ENCODE data around the gene NMNAT1. TPM values are rescaled to one million over a fixed set of nuclear protein-coding genes. Genes with fewer than 3 reads are reported as not detected.

Gene NMNAT1
- total and polyA plus RNA-seq, 2 donors from 2014 or later: 12.3 to 17.5 TPM

GRCh38 chr1:9903801-9904527 is 39.3 kb upstream of the NMNAT1 start:
- Histone ChIP-seq H3K9ac (ENCODE audit: low read length in 3 of 3) (no peak overlapping the region), H3K4me1 (ENCODE audit: control insufficient read depth in 2 of 3, insufficient read depth in 2 of 3, low read depth in 1 of 3, low read length in 3 of 3) (peaks cover 0 to 26% (median 15%) of the 10 kb centered on the region in 3 donors), H3K36me3 (ENCODE audit: control insufficient read depth in 2 of 3, insufficient read depth in 3 of 3, low read length in 3 of 3) (no peaks in the 10 kb centered on the region), H3K27ac (ENCODE audit: low read depth in 2 of 2, low read length in 2 of 2) (no peak overlapping the region), H3K27me3 (ENCODE audit: control insufficient read depth, insufficient read depth, low read length) (no peaks in the 10 kb centered on the region), H3K4me3 (ENCODE audit: low read length in 3 of 3) (no peak overlapping the region), H3K9me3 (ENCODE audit: control insufficient read depth in 2 of 3, insufficient read depth in 1 of 3, low read length in 3 of 3) (no peaks in the 10 kb centered on the region)
- DNase-seq: no peak
- intact Hi-C loops (cut with DNase I): no loop called here
- TF ChIP-seq CTCF (IDR thresholded peaks at IDR 0.05; ENCODE audit: borderline replicate concordance, extremely low read depth, insufficient read depth): no peak
- FAIRE-seq: no peak

GRCh38 chr1:9904596-9904995 is 38.7 kb upstream of the NMNAT1 start:
- DNase-seq (no peak), FAIRE-seq (no peak)
- Histone ChIP-seq H3K36me3 (ENCODE audit: control insufficient read depth in 2 of 3, insufficient read depth in 3 of 3, low read length in 3 of 3) (no peaks in the 10 kb centered on the region), H3K9ac (ENCODE audit: low read length in 3 of 3) (no peak overlapping the region), H3K27me3 (ENCODE audit: control insufficient read depth, insufficient read depth, low read length) (no peaks in the 10 kb centered on the region), H3K4me1 (ENCODE audit: control insufficient read depth in 2 of 3, insufficient read depth in 2 of 3, low read depth in 1 of 3, low read length in 3 of 3) (peaks cover 0 to 26% (median 18%) of the 10 kb centered on the region in 3 donors), H3K9me3 (ENCODE audit: control insufficient read depth in 2 of 3, insufficient read depth in 1 of 3, low read length in 3 of 3) (no peaks in the 10 kb centered on the region), H3K27ac (ENCODE audit: low read depth in 2 of 2, low read length in 2 of 2) (no peak overlapping the region), H3K4me3 (ENCODE audit: low read length in 3 of 3) (no peak overlapping the region)
- TF ChIP-seq CTCF (IDR thresholded peaks at IDR 0.05; ENCODE audit: borderline replicate concordance, extremely low read depth, insufficient read depth): no peak
- intact Hi-C loops (cut with DNase I): no loop called here

GRCh38 chr1:9905010-9905409 is 38.3 kb upstream of the NMNAT1 start:
- DNase-seq: no peak
- intact Hi-C loops (cut with DNase I): no loop called here

More at GRCh38 chr1:9905010-9905409, 38.3 kb upstream of the NMNAT1 start:
- H3K9me3 ChIP-seq (ENCODE audit: control insufficient read depth in 2 of 3, insufficient read depth in 1 of 3, low read length in 3 of 3): no peaks in the 10 kb centered on the region
- no peak overlapping the region for H3K27ac ChIP-seq (ENCODE audit: low read depth in 2 of 2, low read length in 2 of 2)
- no peak overlapping the region for H3K4me3 ChIP-seq (ENCODE audit: low read length in 3 of 3)
- H3K9ac ChIP-seq (ENCODE audit: low read length in 3 of 3): no peak overlapping the region
- H3K36me3 ChIP-seq (ENCODE audit: control insufficient read depth in 2 of 3, insufficient read depth in 3 of 3, low read length in 3 of 3): no peaks in the 10 kb centered on the region
- H3K27me3 ChIP-seq (ENCODE audit: control insufficient read depth, insufficient read depth, low read length): no peaks in the 10 kb centered on the region
- TF ChIP-seq CTCF (IDR thresholded peaks at IDR 0.05; ENCODE audit: borderline replicate concordance, extremely low read depth, insufficient read depth): no peak
- FAIRE-seq: no peak
- peaks cover 0 to 26% (median 18%) of the 10 kb centered on the region in 3 donors for H3K4me1 ChIP-seq (ENCODE audit: control insufficient read depth in 2 of 3, insufficient read depth in 2 of 3, low read depth in 1 of 3, low read length in 3 of 3)
